OCI-LY7 (cell line): ENCODE measurements around the gene FAM186B. TPM values are rescaled to one million over a fixed set of nuclear protein-coding genes. Genes with fewer than 3 reads are reported as not detected.
"Not testable (repeated sequence)": the region's sequence is repeated elsewhere in the genome, so short reads cannot be mapped to it uniquely, and the experiment has no call there.

ENCODE experiments used
- BruUV-seq: library from RNA; stranded (reverse); fragments of 400-500 nt; replicated peaks from 2 replicates; lab custom pipeline; 2021; lab: Mats Ljungman, UMichigan
- CTCF ChIA-PET: fragments of 300-600 bp; sonication (Branson Sonifier 250); formaldehyde crosslinking; loops from one replicate; lab custom pipeline; 2022; ENCODE audit warnings: antibody characterized with exemption; ENCODE audit not compliant: unreplicated experiment; lab: Charles Lee
- POLR2A ChIA-PET: fragments of 300-600 bp; sonication (Branson Sonifier 250); formaldehyde crosslinking; loops from one replicate; lab custom pipeline; 2022; ENCODE audit warnings: antibody characterized with exemption; lab: Charles Lee
- DNase-seq: peaks from one replicate; pipeline ENCODE4 v3.0.0-alpha.2; 2015; ENCODE audit warnings: low spot score
- H2AFZ ChIP-seq: fragments of 200-600 bp; sonication (generic), shearing (Covaris generic); 2 replicates; pipeline ENCODE4 v1.6.1; 2014; ENCODE audit warnings: mild to moderate bottlenecking, antibody characterized with exemption, low read length, moderate library complexity
- H3K27ac ChIP-seq: fragments of 200-600 bp; sonication (generic); 2 replicates; pipeline ENCODE4 v1.5.1; 2014; ENCODE audit warnings: mixed run types, low read depth, mild to moderate bottlenecking, moderate library complexity, low read length, inconsistent platforms; ENCODE audit not compliant: poor library complexity, severe bottlenecking
- H3K36me3 ChIP-seq: fragments of 200-600 bp; sonication (generic); 2 replicates; pipeline ENCODE4 v1.6.1; 2014; ENCODE audit warnings: mild to moderate bottlenecking, antibody characterized with exemption, low read length, moderate library complexity, mixed read lengths; ENCODE audit not compliant: insufficient read depth
- H3K4me1 ChIP-seq: fragments of 200-600 bp; sonication (generic); 2 replicates; pipeline ENCODE4 v1.5.1; 2014; ENCODE audit warnings: mild to moderate bottlenecking, low read length; ENCODE audit not compliant: insufficient read depth, poor library complexity, severe bottlenecking
- H3K4me2 ChIP-seq: fragments of 200-600 bp; sonication (generic); 2 replicates; pipeline ENCODE4 v1.6.1; 2014; ENCODE audit warnings: mild to moderate bottlenecking, low read length
- H3K4me3 ChIP-seq: fragments of 200-600 bp; sonication (generic); 2 replicates; pipeline ENCODE4 v1.5.1; 2014; ENCODE audit warnings: mild to moderate bottlenecking, low read depth, low read length; ENCODE audit not compliant: poor library complexity, severe bottlenecking
- H3K79me2 ChIP-seq: fragments of 200-600 bp; sonication (generic); 2 replicates; pipeline ENCODE4 v1.6.1; 2016; ENCODE audit warnings: low read depth, mild to moderate bottlenecking, low read length, moderate library complexity, mixed read lengths; ENCODE audit not compliant: insufficient read depth
- H3K9me2 ChIP-seq: fragments of 200-600 bp; sonication (generic); 2 replicates; pipeline ENCODE4 v1.6.1; 2016; ENCODE audit warnings: mild to moderate bottlenecking, low read length, mixed read lengths; ENCODE audit not compliant: insufficient read depth
- H3K9me3 ChIP-seq: fragments of 200-600 bp; sonication (generic); 2 replicates; pipeline ENCODE4 v1.6.1; 2014; ENCODE audit warnings: mild to moderate bottlenecking, mixed run types, low read length, mixed read lengths
- H4K20me1 ChIP-seq: fragments of 200-600 bp; sonication (generic); 2 replicates; pipeline ENCODE4 v1.6.1; 2014; ENCODE audit warnings: mild to moderate bottlenecking, antibody characterized with exemption, low read length, moderate library complexity, mixed read lengths; ENCODE audit not compliant: insufficient read depth
- EZH2phosphoT487 ChIP-seq: fragments of 200-600 bp; sonication (generic); IDR thresholded peaks from 2 replicates; pipeline ENCODE4 v1.6.1; 2018; ENCODE audit warnings: low read depth, borderline replicate concordance, mild to moderate bottlenecking, mixed run types, antibody characterized with exemption, low read length, moderate library complexity, mixed read lengths
- intact Hi-C: fragments of 100-400 bp; cut with micrococcal nuclease; formaldehyde crosslinking; loops from one replicate; pipeline ENCODE4 v1.10.0; 2022; ENCODE audit not compliant: unreplicated experiment
- total RNA-seq, 2 experiments: library from RNA; depleted of rRNA in 1 of 2; stranded (reverse); fragments of >200 nt in 1 of 2; shearing (Covaris generic) in 1 of 2; gene quantifications; 2 replicates each; pipeline ENCODE4 v1.2.3, GENCODE V29; 2014 to 2022
- TF ChIP-seq, protein P1 (sequence below): fragments of 200-600 bp; sonication (generic); conservative IDR thresholded peaks from 2 replicates; pipeline ENCODE4 v1.5.1; 2014; ENCODE audit warnings: mild to moderate bottlenecking, antibody characterized with exemption, low read length, moderate library complexity, mixed read lengths

Gene FAM186B
- total RNA-seq, 2 experiments from 2014 or later = 0.60 to 2.8 TPM

DNA sequence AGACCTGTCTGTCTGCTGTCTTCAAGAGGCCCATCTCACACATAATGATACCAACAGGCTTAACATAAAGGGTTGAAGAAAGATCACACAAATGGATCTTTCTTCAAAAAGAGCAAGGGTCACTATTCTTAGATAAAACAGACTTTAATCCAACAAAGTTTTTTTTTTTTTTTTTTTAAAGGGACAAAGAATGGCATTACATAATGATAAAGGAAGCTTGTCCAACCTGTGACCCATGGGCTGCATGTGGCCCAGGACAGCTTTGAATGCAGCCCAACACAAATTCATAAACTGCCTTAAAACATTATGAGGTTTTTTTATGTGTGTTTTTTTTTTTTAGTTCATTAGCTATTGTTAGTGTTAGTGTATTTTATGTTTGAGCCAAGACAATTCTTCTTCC lies 6.8 kb upstream of the FAM186B start:
- no peak overlapping the region for H3K4me3 ChIP-seq

DNA sequence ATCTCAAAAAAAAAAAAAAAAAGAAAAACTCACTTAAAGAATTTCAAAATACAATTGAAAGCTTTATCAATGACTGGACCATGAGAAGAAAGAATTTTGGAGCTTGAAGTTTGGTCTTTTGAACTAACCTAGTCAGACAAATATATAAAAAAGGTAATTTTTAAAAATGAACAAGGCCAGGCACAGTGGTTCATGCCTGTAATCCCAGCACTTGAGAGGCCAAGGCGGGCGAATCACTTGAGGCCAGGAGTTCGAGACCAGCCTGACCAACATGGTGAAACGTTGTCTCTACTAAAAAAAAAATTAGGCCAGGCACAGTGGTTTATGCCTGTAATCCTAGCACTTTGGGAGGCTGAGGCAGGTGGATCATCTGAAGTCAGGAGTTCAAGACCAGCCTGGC lies 5.3 kb upstream of the FAM186B start:
- H3K4me3 ChIP-seq, H3K79me2 ChIP-seq, H3K27ac ChIP-seq, H2AFZ ChIP-seq, H3K4me2 ChIP-seq, H3K9me2 ChIP-seq, H4K20me1 ChIP-seq, CTCF ChIA-PET, H3K9me3 ChIP-seq, DNase-seq, intact Hi-C loops, H3K36me3 ChIP-seq, BruUV-seq, H3K4me1 ChIP-seq: not testable (repeated sequence)
- POLR2A ChIA-PET = interaction anchor here (0.6 to 0.7 kb wide), 2 partner anchors 27 to 151 kb away, joined by 3 to 4 read pairs; no protein-coding TSS in a partner anchor

More for the DNA sequence above, 6.8 kb upstream of the FAM186B start:
- no peak overlapping the region for H3K4me2 ChIP-seq
- no peaks in the 10 kb centered on the region for H4K20me1 ChIP-seq
- no peak overlapping the region for H2AFZ ChIP-seq
- no peak for DNase-seq
- peaks cover 6% of the 10 kb centered on the region for H3K4me1 ChIP-seq
- no peaks in the 10 kb centered on the region for H3K79me2 ChIP-seq
- no TSS peak for BruUV-seq
- no peaks in the 10 kb centered on the region for H3K9me3 ChIP-seq
- no peak for TF ChIP-seq EZH2phosphoT487
- TF ChIP-seq, protein P1, sequence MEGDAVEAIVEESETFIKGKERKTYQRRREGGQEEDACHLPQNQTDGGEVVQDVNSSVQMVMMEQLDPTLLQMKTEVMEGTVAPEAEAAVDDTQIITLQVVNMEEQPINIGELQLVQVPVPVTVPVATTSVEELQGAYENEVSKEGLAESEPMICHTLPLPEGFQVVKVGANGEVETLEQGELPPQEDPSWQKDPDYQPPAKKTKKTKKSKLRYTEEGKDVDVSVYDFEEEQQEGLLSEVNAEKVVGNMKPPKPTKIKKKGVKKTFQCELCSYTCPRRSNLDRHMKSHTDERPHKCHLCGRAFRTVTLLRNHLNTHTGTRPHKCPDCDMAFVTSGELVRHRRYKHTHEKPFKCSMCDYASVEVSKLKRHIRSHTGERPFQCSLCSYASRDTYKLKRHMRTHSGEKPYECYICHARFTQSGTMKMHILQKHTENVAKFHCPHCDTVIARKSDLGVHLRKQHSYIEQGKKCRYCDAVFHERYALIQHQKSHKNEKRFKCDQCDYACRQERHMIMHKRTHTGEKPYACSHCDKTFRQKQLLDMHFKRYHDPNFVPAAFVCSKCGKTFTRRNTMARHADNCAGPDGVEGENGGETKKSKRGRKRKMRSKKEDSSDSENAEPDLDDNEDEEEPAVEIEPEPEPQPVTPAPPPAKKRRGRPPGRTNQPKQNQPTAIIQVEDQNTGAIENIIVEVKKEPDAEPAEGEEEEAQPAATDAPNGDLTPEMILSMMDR = no peak
- H3K9me2 ChIP-seq = no peaks in the 10 kb centered on the region
- POLR2A ChIA-PET = interaction anchor here (0.6 to 0.9 kb wide), 4 partner anchors 9 to 660 kb away, joined by 3 to 4 read pairs (median 3); no protein-coding TSS in a partner anchor
- H3K27ac ChIP-seq = no peak overlapping the region
- no peaks in the 10 kb centered on the region for H3K36me3 ChIP-seq
- CTCF ChIA-PET = no interaction called here
- intact Hi-C loops = no loop called here

DNA sequence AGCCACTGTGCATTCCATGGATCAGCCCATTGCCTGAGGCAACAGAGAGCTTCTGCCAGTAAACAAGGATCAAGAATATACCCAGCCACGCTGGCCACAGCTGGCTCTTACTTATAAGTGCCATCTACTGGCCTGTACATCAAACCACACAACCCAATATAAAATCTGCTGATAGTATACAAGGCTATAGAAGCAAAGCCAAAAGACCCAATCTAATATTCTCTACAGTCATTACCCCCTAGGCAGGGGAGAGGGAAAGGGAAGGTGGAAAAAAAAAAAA lies 4.4 kb upstream of the FAM186B start:
- Histone ChIP-seq H3K9me3 (no peaks in the 10 kb centered on the region), H4K20me1 (no peaks in the 10 kb centered on the region), H3K27ac (no peak overlapping the region), H3K4me1 (peaks cover 7% of the 10 kb centered on the region), H3K36me3 (no peaks in the 10 kb centered on the region), H3K79me2 (no peaks in the 10 kb centered on the region), H3K4me2 (no peak overlapping the region), H3K4me3 (no peak overlapping the region), H3K9me2 (no peaks in the 10 kb centered on the region), H2AFZ (no peak overlapping the region)
- ChIA-PET CTCF (no interaction called here), POLR2A (interaction anchor here (1.2 kb wide), 1 partner anchor 10 kb away, joined by 3 read pairs; no protein-coding TSS in a partner anchor)
- intact Hi-C loops = no loop called here
- no TSS peak for BruUV-seq
- DNase-seq = peak; percentile 18
- TF ChIP-seq EZH2phosphoT487 = no peak
- TF ChIP-seq, protein P1 = peak; percentile 62
